CD14-positive monocyte (primary cell): Measurements from ENCODE around the gene TTYH1. TPM values are rescaled to one million over a fixed set of nuclear protein-coding genes. Genes with fewer than 3 reads are reported as not detected.

Experiments
- DNase-seq, 3 donors: peaks; one replicate each; pipeline ENCODE4 v3.0.0-alpha.2; 2011 to 2022
- H2AFZ ChIP-seq: 2 replicates; pipeline ENCODE4 v1.6.0; 2012; ENCODE audit warnings: mild to moderate bottlenecking, low read depth, low read length, inconsistent platforms; ENCODE audit not compliant: insufficient read depth, poor library complexity, severe bottlenecking
- H3K27ac ChIP-seq, 2 donors: 1 replicate in 1 of 2; 2 replicates in 1 of 2; pipeline ENCODE4 v1.5.1; 2012 to 2013; ENCODE audit warnings: low read length in 2 of 2, control low read depth in 1 of 2, inconsistent platforms in 1 of 2, low read depth in 1 of 2, mild to moderate bottlenecking in 1 of 2
- H3K27me3 ChIP-seq, 2 donors: one replicate each; pipeline versions ENCODE4 v1.6.0 to v1.6.1; 2011 to 2013; ENCODE audit warnings: low read length in 2 of 2; ENCODE audit not compliant: control insufficient read depth in 2 of 2, insufficient read depth in 2 of 2
- H3K36me3 ChIP-seq, 2 donors: replicated peaks in 1 of 2; 1 replicate in 1 of 2; 2 replicates in 1 of 2; pipeline versions ENCODE4 v1.5.1 to v1.6.1; 2012 to 2013; ENCODE audit warnings: low read length in 2 of 2, control low read depth in 1 of 2, inconsistent platforms in 1 of 2, mild to moderate bottlenecking in 1 of 2; ENCODE audit not compliant: insufficient read depth in 2 of 2, control insufficient read depth in 1 of 2
- H3K4me1 ChIP-seq, 2 donors: 1 replicate in 1 of 2; 2 replicates in 1 of 2; pipeline versions ENCODE4 v1.5.1 to v1.6.1; 2012 to 2013; ENCODE audit warnings: low read length in 2 of 2, control low read depth in 1 of 2, inconsistent platforms in 1 of 2, mild to moderate bottlenecking in 1 of 2, moderate library complexity in 1 of 2; ENCODE audit not compliant: insufficient read depth in 2 of 2, control insufficient read depth in 1 of 2
- H3K4me2 ChIP-seq: replicated peaks from 2 replicates; pipeline ENCODE3; 2012; ENCODE audit warnings: low read length, moderate library complexity, mild to moderate bottlenecking; ENCODE audit not compliant: poor library complexity, severe bottlenecking; ENCODE audit errors: extremely low read depth
- H3K4me3 ChIP-seq, 3 experiments: fragments of 200-600 bp in 1 of 3; sonication (generic) in 1 of 3; replicated peaks in 1 of 3; 1 replicate in 2 of 3; 2 replicates in 1 of 3; pipeline ENCODE4 v1.5.1; 2011 to 2013; ENCODE audit warnings: low read length in 3 of 3, mild to moderate bottlenecking in 3 of 3, control low read depth in 2 of 3, low read depth in 2 of 3, inconsistent platforms in 1 of 3, moderate library complexity in 1 of 3
- H3K79me2 ChIP-seq: 2 replicates; pipeline ENCODE4 v1.6.0; 2012; ENCODE audit warnings: mild to moderate bottlenecking, control low read depth, inconsistent platforms, low read length, moderate library complexity; ENCODE audit not compliant: insufficient read depth
- H3K9ac ChIP-seq: 2 replicates; pipeline ENCODE4 v1.6.0; 2017; ENCODE audit warnings: low read length, mild to moderate bottlenecking; ENCODE audit not compliant: insufficient read depth, poor library complexity, severe bottlenecking
- H3K9me3 ChIP-seq, 2 donors: replicated peaks in 1 of 2; 1 replicate in 1 of 2; 2 replicates in 1 of 2; pipeline versions ENCODE4 v1.5.1 to v1.6.1; 2012 to 2013; ENCODE audit warnings: low read length in 2 of 2, control low read depth in 1 of 2; ENCODE audit not compliant: control insufficient read depth in 1 of 2, insufficient read depth in 1 of 2
- H4K20me1 ChIP-seq: 2 replicates; pipeline ENCODE4 v1.6.0; 2012; ENCODE audit warnings: mild to moderate bottlenecking, low read length, control low read depth, moderate library complexity; ENCODE audit not compliant: insufficient read depth
- H3K27ac Mint-ChIP-seq, 7 donors: one replicate each; pipeline ENCODE4 v1.8.0; 2020; ENCODE audit warnings: mild to moderate bottlenecking in 7 of 7, mixed read lengths in 7 of 7, moderate library complexity in 6 of 7, inconsistent platforms in 2 of 7
- H3K27me3 Mint-ChIP-seq, 3 donors: one replicate each; pipeline ENCODE4 v1.8.0; 2021 to 2022; ENCODE audit warnings: low read depth in 3 of 3, mild to moderate bottlenecking in 3 of 3, mixed read lengths in 3 of 3, moderate library complexity in 3 of 3, inconsistent platforms in 1 of 3
- H3K36me3 Mint-ChIP-seq, 2 donors: one replicate each; pipeline ENCODE4 v1.8.0; 2020; ENCODE audit warnings: mixed read lengths in 2 of 2, inconsistent platforms in 1 of 2, mild to moderate bottlenecking in 1 of 2
- H3K4me1 Mint-ChIP-seq: one replicate; pipeline ENCODE4 v1.8.0; 2020; ENCODE audit warnings: mild to moderate bottlenecking, mixed read lengths
- H3K4me3 Mint-ChIP-seq, 2 donors: one replicate each; pipeline ENCODE4 v1.8.0; 2020; ENCODE audit warnings: mild to moderate bottlenecking in 2 of 2, mixed read lengths in 2 of 2, moderate library complexity in 1 of 2
- H3K9me3 Mint-ChIP-seq, 7 donors: one replicate each; pipeline ENCODE4 v1.8.0; 2020 to 2022; ENCODE audit warnings: mixed read lengths in 7 of 7, mild to moderate bottlenecking in 6 of 7, moderate library complexity in 6 of 7, inconsistent platforms in 2 of 7
- WGBS: methylation state at CpG from one replicate; pipeline ENCODE4 v1.1.5; 2013; ENCODE audit warnings: missing lambda C conversion rate; ENCODE audit not compliant: insufficient coverage; 5-methylcytosine and 5-hydroxymethylcytosine counted together
- intact Hi-C, 2 donors: fragments of 100-400 bp; cut with micrococcal nuclease; formaldehyde crosslinking; loops; one replicate each; pipeline versions ENCODE4 v1.15.0 to v1.15.1; 2023
- polyA plus RNA-seq, 3 donors: library from polyadenylated mRNA; depleted of rRNA in 1 of 3; unstranded in 2 of 3; stranded (reverse) in 1 of 3; fragments of 300-500 nt in 2 of 3; fragments of >200 nt in 1 of 3; fragmentation: Illumina TruSeq in 2 of 3; gene quantifications; 1 replicate in 2 of 3; 2 replicates in 1 of 3; pipeline ENCODE4 v1.2.3, GENCODE V29; 2012 to 2021
- TF ChIP-seq, protein P1 (sequence below): fragments of 200-600 bp; IDR thresholded peaks from one replicate; pipeline ENCODE4 v1.8.0; 2022; ENCODE audit warnings: antibody characterized with exemption, mild to moderate bottlenecking

TTYH1 gene
- polyA plus RNA-seq, 3 donors = not detected

DNA sequence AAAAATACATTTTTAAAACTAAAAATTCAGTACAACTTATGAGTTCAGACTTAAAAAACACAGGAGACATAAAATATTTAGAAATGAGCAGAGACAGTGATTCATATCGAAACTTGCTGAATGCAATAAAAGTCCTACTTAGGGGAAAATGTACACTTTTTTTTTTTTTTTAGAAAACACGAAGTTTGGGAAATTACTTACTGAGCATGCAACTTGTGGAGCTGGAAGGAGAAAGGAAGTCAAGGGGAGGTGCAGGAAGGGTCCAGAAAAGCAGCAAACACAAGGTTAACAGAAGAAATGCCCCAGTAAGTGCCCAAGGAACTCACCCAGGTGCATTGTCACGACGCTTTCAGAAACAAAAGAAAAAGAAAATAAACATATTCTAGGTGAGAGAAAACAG lies 31.9 kb upstream of the TTYH1 start:
- Mint-ChIP-seq H3K4me3 (peak overlapping the region in 1 of 2 donors; percentile 3), H3K4me1 (peaks cover 57% of the 10 kb centered on the region), H3K36me3 (peaks cover 0 to 4% of the 10 kb centered on the region in 2 donors), H3K27me3 (peaks cover 0 to 3% (median 3%) of the 10 kb centered on the region in 3 donors), H3K9me3 (peaks cover 0 to 9% (median 2%) of the 10 kb centered on the region in 7 donors), H3K27ac (peak overlapping the region in 6 of 7 donors; percentile 35 to 91 (median 87))
- Histone ChIP-seq H3K9me3 (no peaks in the 10 kb centered on the region), H4K20me1 (no peaks in the 10 kb centered on the region), H3K9ac (no peak overlapping the region), H3K79me2 (peaks cover 6% of the 10 kb centered on the region), H3K36me3 (no peaks in the 10 kb centered on the region), H3K27ac (peak overlapping the region in 1 of 2 donors; percentile 56), H3K4me2 (peak overlapping the region; percentile 13), H3K27me3 (no peaks in the 10 kb centered on the region), H2AFZ (no peak overlapping the region), H3K4me3 (no peak overlapping the region), H3K4me1 (peaks cover 69 to 72% of the 10 kb centered on the region in 2 donors)
- DNase-seq = peak in 2 of 3 donors; percentile 77 to 78
- TF ChIP-seq, protein P1, sequence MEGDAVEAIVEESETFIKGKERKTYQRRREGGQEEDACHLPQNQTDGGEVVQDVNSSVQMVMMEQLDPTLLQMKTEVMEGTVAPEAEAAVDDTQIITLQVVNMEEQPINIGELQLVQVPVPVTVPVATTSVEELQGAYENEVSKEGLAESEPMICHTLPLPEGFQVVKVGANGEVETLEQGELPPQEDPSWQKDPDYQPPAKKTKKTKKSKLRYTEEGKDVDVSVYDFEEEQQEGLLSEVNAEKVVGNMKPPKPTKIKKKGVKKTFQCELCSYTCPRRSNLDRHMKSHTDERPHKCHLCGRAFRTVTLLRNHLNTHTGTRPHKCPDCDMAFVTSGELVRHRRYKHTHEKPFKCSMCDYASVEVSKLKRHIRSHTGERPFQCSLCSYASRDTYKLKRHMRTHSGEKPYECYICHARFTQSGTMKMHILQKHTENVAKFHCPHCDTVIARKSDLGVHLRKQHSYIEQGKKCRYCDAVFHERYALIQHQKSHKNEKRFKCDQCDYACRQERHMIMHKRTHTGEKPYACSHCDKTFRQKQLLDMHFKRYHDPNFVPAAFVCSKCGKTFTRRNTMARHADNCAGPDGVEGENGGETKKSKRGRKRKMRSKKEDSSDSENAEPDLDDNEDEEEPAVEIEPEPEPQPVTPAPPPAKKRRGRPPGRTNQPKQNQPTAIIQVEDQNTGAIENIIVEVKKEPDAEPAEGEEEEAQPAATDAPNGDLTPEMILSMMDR = no peak
- WGBS = no CpG with 5 or more reads among the region's 4 CpGs
- intact Hi-C loops = no loop called here

DNA sequence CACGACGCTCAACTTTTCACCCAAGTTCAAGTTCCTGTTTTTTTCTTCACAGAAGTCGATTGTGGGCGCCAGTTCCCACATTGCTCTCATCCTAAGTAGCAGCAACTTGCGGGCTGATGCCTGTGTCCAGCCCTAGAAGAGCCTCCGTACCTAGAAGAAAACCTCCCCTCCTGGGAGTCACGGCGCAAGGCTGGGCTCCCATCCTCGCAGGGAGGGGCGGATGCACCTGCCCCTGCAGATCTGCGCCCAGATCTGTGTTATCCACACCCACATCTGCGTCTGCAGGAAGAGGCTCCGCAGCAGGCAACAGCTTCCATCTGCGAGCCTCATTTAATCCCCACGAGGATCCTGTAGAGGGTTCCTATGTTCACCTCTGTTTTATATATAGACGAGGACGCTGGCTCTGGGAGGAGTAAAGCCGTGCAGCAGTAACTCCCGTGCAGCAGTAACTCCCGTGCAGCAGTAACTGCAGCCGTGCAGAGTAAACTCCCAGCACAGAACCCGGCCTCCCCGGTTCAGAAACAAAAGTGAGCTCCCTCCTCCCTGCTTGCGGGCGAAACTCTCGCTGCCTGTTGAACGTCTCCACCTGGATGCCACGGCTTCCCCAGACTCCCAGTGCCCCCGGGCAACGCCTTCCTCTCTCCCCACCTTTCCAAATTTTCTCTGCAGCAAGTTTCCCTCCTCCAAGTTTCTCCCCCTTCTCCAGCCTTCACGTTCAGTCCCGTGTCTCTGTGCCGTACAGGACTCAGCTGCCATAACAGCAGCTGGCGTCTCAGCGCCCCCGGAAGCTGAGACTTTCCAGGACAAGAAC lies 27.1 kb upstream of the TTYH1 start:
- Mint-ChIP-seq H3K27me3 (peaks cover 0 to 10% (median 3%) of the 10 kb centered on the region in 3 donors), H3K4me1 (peaks cover 50% of the 10 kb centered on the region), H3K4me3 (peak overlapping the region; percentile 83 to 93), H3K36me3 (no peaks in the 10 kb centered on the region), H3K27ac (peak overlapping the region; percentile 83 to 94 (median 87)), H3K9me3 (peaks cover 0 to 3% (median 2%) of the 10 kb centered on the region in 7 donors)
- Histone ChIP-seq H3K79me2 (no peaks in the 10 kb centered on the region), H3K27me3 (no peaks in the 10 kb centered on the region), H3K4me1 (peaks cover 54 to 58% of the 10 kb centered on the region in 2 donors), H3K36me3 (no peaks in the 10 kb centered on the region), H3K4me3 (peak overlapping the region; percentile 23 to 82 (median 43)), H3K27ac (peak overlapping the region; percentile 62 to 72), H3K4me2 (peak overlapping the region; percentile 94), H4K20me1 (no peaks in the 10 kb centered on the region), H3K9ac (peak overlapping the region; percentile 60), H3K9me3 (no peaks in the 10 kb centered on the region), H2AFZ (peak overlapping the region; percentile 76)
- under 1% methylated on average over 23 of the region's 36 CpGs for WGBS
- DNase-seq = peak; percentile 53 to 67 (median 66)
- intact Hi-C loops = loop anchor here (2.0 to 5.0 kb wide), 2 partner anchors 15 to 36 kb away; no protein-coding TSS in a partner anchor
- TF ChIP-seq, protein P1 = no peak
